Body of pancreas (tissue), 4 donors: ENCODE results near the gene CDK13. TPM values are rescaled to one million over a fixed set of nuclear protein-coding genes. Genes with fewer than 3 reads are reported as not detected.
A peak's percentile ranks its signal among the peaks of the same experiment; 100 is the strongest.

Experiments
- ATAC-seq: fragments of 150-250 bp; one replicate; pipeline ENCODE4 v1.9.1; 2016
- DNase-seq, 4 donors: peaks; one replicate each; pipeline ENCODE4 v3.0.0-alpha.2; 2019
- H3K27ac ChIP-seq, 4 donors: fragments of 200-600 bp; sonication (generic); 1 replicate in 3 of 4; 2 replicates in 1 of 4; pipeline versions ENCODE4 v1.5.1 to v1.6.1; 2016 to 2019; ENCODE audit warnings: mild to moderate bottlenecking in 1 of 4, mixed read lengths in 1 of 4, moderate library complexity in 1 of 4
- H3K27me3 ChIP-seq, 2 donors: fragments of 200-600 bp; sonication (generic); one replicate each; pipeline ENCODE4 v1.6.0; 2016; ENCODE audit warnings: mild to moderate bottlenecking in 1 of 2
- H3K36me3 ChIP-seq, 2 donors: fragments of 200-600 bp; sonication (generic); replicated peaks in 1 of 2; 2 replicates each; pipeline ENCODE4 v1.5.1; 2016; ENCODE audit warnings: low read depth in 2 of 2; ENCODE audit not compliant: insufficient read depth in 1 of 2
- H3K4me1 ChIP-seq: fragments of 200-600 bp; sonication (generic); one replicate; pipeline ENCODE4 v1.6.0; 2016
- H3K4me3 ChIP-seq, 2 donors: fragments of 200-600 bp; sonication (generic); 1 replicate in 1 of 2; 2 replicates in 1 of 2; pipeline ENCODE4 v1.5.1; 2016 to 2019
- H3K9me3 ChIP-seq, 3 donors: fragments of 200-600 bp; sonication (generic); 1 replicate in 2 of 3; 2 replicates in 1 of 3; pipeline ENCODE4 v1.5.1; 2016
- POLR2A ChIP-seq, 3 donors: fragments of 450-650 bp; IDR thresholded peaks; one replicate each; pipeline ENCODE4 v1.6.1; 2016; ENCODE audit warnings: antibody characterized with exemption in 3 of 3, mild to moderate bottlenecking in 2 of 3
- WGBS, 2 donors: methylation state at CpG; one replicate each; pipeline ENCODE4 v1.1.5; 2017; 5-methylcytosine and 5-hydroxymethylcytosine counted together
- intact Hi-C: fragments of 100-400 bp; cut with DNase I; formaldehyde crosslinking; loops from one replicate; pipeline ENCODE4 v1.15.1; 2023
- total RNA-seq, 2 donors: library from RNA; depleted of rRNA; stranded (reverse); fragments of >200 nt; gene quantifications; one replicate each; pipeline ENCODE4 v1.1.0, GENCODE V29; 2016
- TF ChIP-seq, protein P1 (sequence below), 7 experiments: fragments of 450-650 bp in 4 of 7; fragments of 200-600 bp in 3 of 7; sonication (generic) in 3 of 7; IDR thresholded peaks; one replicate each; pipeline ENCODE4 v1.5.1; 2016 to 2019; ENCODE audit warnings: antibody characterized with exemption in 7 of 7

CDK13 gene
- total RNA-seq, 2 donors from 2014 or later = 73.2 to 97.6 TPM

DNA sequence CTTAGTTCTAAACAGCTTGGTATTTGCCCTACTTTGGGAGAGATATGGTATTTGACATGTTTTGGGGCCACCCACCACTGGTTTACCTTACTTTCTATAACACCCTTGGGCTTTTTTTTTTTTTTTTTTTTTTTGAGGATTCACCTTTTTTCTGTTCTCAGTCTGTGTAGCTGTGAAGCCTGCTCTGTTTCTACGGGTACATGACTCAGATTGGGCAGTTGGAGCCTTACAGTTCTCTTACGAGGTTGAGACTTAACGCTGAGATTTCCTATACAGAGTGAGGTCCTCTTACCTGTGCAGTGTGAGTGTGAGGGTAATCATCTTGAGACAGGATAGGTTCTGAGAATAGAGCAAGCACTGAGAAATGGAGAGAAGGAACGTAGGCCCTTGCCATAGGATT lies 77.5 kb downstream of the CDK13 start:
- H3K4me1 ChIP-seq = no peaks in the 10 kb centered on the region
- H3K27ac ChIP-seq = no peak overlapping the region
- intact Hi-C loops = no loop called here
- TF ChIP-seq, protein P1, sequence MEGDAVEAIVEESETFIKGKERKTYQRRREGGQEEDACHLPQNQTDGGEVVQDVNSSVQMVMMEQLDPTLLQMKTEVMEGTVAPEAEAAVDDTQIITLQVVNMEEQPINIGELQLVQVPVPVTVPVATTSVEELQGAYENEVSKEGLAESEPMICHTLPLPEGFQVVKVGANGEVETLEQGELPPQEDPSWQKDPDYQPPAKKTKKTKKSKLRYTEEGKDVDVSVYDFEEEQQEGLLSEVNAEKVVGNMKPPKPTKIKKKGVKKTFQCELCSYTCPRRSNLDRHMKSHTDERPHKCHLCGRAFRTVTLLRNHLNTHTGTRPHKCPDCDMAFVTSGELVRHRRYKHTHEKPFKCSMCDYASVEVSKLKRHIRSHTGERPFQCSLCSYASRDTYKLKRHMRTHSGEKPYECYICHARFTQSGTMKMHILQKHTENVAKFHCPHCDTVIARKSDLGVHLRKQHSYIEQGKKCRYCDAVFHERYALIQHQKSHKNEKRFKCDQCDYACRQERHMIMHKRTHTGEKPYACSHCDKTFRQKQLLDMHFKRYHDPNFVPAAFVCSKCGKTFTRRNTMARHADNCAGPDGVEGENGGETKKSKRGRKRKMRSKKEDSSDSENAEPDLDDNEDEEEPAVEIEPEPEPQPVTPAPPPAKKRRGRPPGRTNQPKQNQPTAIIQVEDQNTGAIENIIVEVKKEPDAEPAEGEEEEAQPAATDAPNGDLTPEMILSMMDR (IDR thresholded peaks at IDR 0.05) = no peak
- no peak for TF ChIP-seq POLR2A (IDR thresholded peaks at IDR 0.05)
- H3K36me3 ChIP-seq = no peaks in the 10 kb centered on the region
- no peak overlapping the region for H3K4me3 ChIP-seq
- no peak for DNase-seq
- WGBS, 2 donors = 92 to 93% methylated on average over 4 of the region's 4 CpGs
- no peak for ATAC-seq
- no peaks in the 10 kb centered on the region for H3K27me3 ChIP-seq
- H3K9me3 ChIP-seq = no peaks in the 10 kb centered on the region

DNA sequence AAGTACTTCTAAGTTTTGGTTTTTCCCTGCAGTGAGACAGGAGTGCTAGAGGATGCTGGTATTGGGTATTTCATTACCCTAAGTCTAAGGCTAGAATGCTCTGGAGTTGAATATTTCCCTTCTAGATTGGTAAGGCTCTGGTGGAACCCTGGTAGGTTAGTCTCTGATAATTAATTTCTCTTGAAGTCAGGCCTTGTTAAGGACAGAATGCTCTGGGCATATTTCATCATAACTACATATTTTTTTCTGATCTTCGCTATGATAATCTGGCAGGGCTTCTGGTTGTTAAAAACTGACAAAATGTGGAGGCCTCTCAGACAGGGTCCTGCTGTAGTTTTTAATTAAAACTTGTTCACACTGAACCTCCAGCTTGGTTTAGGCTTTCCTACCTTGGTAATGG lies 83.8 kb downstream of the CDK13 start:
- intact Hi-C loops = no loop called here
- ATAC-seq (no peak), DNase-seq (no peak)
- H3K4me3 ChIP-seq = no peak overlapping the region
- no peak overlapping the region for H3K27ac ChIP-seq
- TF ChIP-seq, protein P1 (IDR thresholded peaks at IDR 0.05) = no peak
- TF ChIP-seq POLR2A (IDR thresholded peaks at IDR 0.05) = no peak
- no peaks in the 10 kb centered on the region for H3K27me3 ChIP-seq
- peaks cover 7% of the 10 kb centered on the region for H3K4me1 ChIP-seq
- H3K36me3 ChIP-seq = no peaks in the 10 kb centered on the region
- 50 to 67% methylated on average over 1 of the region's 1 CpG for WGBS, 2 donors
- H3K9me3 ChIP-seq = no peaks in the 10 kb centered on the region

DNA sequence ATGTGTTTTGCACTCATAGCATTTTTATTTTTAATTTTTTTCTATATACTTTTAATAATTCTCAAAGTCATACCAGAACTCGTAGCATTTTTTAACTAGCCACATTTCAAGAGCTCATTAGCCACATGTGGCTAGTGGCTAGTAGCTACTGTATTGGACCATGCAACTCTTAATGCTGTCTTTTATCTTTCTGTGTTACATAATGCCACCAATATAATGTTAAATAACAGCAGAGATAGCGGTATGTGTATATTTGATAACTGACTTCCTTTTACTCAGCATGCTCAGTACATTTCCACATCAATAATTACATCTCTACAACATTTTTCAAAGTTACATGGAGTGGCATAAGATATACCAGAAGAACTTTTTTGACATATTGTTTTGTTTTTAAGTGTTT lies 91.4 kb downstream of the CDK13 start:
- WGBS, 2 donors = 64 to 65% methylated on average over 2 of the region's 2 CpGs
- DNase-seq (no peak), ATAC-seq (no peak)
- Histone ChIP-seq H3K36me3 (no peaks in the 10 kb centered on the region), H3K27me3 (no peaks in the 10 kb centered on the region), H3K4me3 (no peak overlapping the region), H3K4me1 (no peaks in the 10 kb centered on the region), H3K27ac (no peak overlapping the region), H3K9me3 (no peaks in the 10 kb centered on the region)
- TF ChIP-seq POLR2A (IDR thresholded peaks at IDR 0.05) = no peak
- TF ChIP-seq, protein P1 (IDR thresholded peaks at IDR 0.05) = no peak
- intact Hi-C loops = no loop called here

DNA sequence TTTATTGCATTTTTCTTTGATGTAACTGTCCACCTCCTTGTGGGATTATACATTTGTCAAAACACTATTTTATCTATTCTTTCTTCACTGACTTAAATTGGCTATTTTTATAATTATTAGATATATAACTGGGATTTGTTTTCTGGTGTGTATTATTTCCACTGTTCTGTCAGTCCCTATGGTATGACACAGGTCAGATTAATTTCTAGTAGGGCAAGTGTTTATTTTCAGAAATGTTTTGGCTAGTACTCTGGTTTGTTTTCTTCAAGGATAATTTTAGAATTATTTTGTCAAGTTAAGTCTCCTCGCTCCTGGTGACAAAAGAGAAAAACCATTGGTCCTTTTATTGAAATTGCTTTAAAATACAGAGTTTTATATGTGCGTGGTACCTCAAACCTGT lies 93.1 kb downstream of the CDK13 start:
- DNase-seq (no peak), ATAC-seq (no peak)
- no peaks in the 10 kb centered on the region for H3K4me1 ChIP-seq
- no peak for TF ChIP-seq POLR2A (IDR thresholded peaks at IDR 0.05)
- no peaks in the 10 kb centered on the region for H3K27me3 ChIP-seq
- no peaks in the 10 kb centered on the region for H3K36me3 ChIP-seq
- 94 to 98% methylated on average over 2 of the region's 2 CpGs for WGBS, 2 donors
- no peak overlapping the region for H3K4me3 ChIP-seq
- H3K27ac ChIP-seq = no peak overlapping the region
- H3K9me3 ChIP-seq = no peaks in the 10 kb centered on the region
- intact Hi-C loops = no loop called here

DNA sequence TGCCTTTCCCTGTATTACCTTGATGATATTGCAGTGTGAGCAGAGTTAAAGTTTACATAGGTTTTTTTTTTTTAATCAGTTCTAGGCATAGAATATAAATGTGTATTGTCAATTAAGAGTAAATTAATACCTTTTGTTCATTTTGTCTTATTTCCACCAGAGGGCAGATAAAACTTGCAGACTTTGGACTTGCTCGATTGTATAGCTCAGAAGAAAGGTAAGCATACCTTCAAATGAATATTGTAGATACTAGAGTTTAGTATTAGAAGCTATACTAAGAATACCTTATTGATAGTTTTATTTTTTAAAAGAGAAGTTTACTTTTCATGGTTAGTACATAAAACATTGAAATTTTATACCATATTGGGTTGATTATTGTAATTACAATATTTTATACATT lies 97.6 kb downstream of the CDK13 start:
- no peak for TF ChIP-seq POLR2A (IDR thresholded peaks at IDR 0.05)
- TF ChIP-seq, protein P1 (IDR thresholded peaks at IDR 0.05) = peak in 3 of 7 experiments; percentile 9 to 34 (median 28)

More for the DNA sequence above, 97.6 kb downstream of the CDK13 start:
- Histone ChIP-seq H3K4me1 (no peaks in the 10 kb centered on the region), H3K4me3 (no peak overlapping the region), H3K27ac (no peak overlapping the region), H3K36me3 (no peaks in the 10 kb centered on the region), H3K27me3 (no peaks in the 10 kb centered on the region), H3K9me3 (no peaks in the 10 kb centered on the region)
- 36 to 43% methylated on average over 1 of the region's 1 CpG for WGBS, 2 donors
- intact Hi-C loops = no loop called here
- ATAC-seq (no peak), DNase-seq (no peak)
